ENCODE data around the gene WDPCP.

Gene WDPCP

GRCh38 chr2:63537306-63537705 is 51.0 kb downstream of the WDPCP start:
- Histone ChIP-seq H3K4me1 (ENCODE audit: insufficient read depth, insufficient read length) (no peaks in the 10 kb centered on the region), H3K9ac (ENCODE audit: insufficient read length, low read depth) (no peak overlapping the region), H3K4me3 (ENCODE audit: insufficient read length, low read depth) (no peak overlapping the region), H3K27me3 (ENCODE audit: insufficient read depth, insufficient read length) (no peaks in the 10 kb centered on the region), H3K36me3 (ENCODE audit: insufficient read depth, insufficient read length, low read length) (no peaks in the 10 kb centered on the region), H3K9me3 (ENCODE audit: insufficient read depth, low read length) (no peaks in the 10 kb centered on the region)
- no peak for TF ChIP-seq ZNF274 (IDR thresholded peaks at IDR 0.05; ENCODE audit: low read depth, low read length)
- TF ChIP-seq SUZ12 (IDR thresholded peaks at IDR 0.05; ENCODE audit: extremely low read depth, insufficient read depth, insufficient read length) = no peak
- no peak for TF ChIP-seq YY1 (IDR thresholded peaks at IDR 0.05; ENCODE audit: insufficient read depth, insufficient read length)
- DNase-seq (ENCODE audit: low read depth, low spot score) = no peak

- Histone ChIP-seq H3K9ac (ENCODE audit: insufficient read length, low read depth) (no peak overlapping the region), H3K27me3 (ENCODE audit: insufficient read depth, insufficient read length) (no peaks in the 10 kb centered on the region), H3K4me3 (ENCODE audit: insufficient read length, low read depth) (no peak overlapping the region), H3K4me1 (ENCODE audit: insufficient read depth, insufficient read length) (no peaks in the 10 kb centered on the region), H3K36me3 (ENCODE audit: insufficient read depth, insufficient read length, low read length) (no peaks in the 10 kb centered on the region), H3K9me3 (ENCODE audit: insufficient read depth, low read length) (peaks cover 9% of the 10 kb centered on the region; the same call in 1 of the 2 replicates)
- TF ChIP-seq YY1 (IDR thresholded peaks at IDR 0.05; ENCODE audit: insufficient read depth, insufficient read length) = no peak
- TF ChIP-seq SUZ12 (IDR thresholded peaks at IDR 0.05; ENCODE audit: extremely low read depth, insufficient read depth, insufficient read length) = no peak
- no peak for DNase-seq (ENCODE audit: low read depth, low spot score)
Measured at GRCh38 chr2:63530704-63531279, 57.5 kb downstream of the WDPCP start.

GRCh38 chr2:63525905-63526304 is 62.4 kb downstream of the WDPCP start:
- no peak for DNase-seq (ENCODE audit: low read depth, low spot score)
- Histone ChIP-seq H3K27me3 (ENCODE audit: insufficient read depth, insufficient read length) (no peaks in the 10 kb centered on the region), H3K9me3 (ENCODE audit: insufficient read depth, low read length) (peaks cover 7% of the 10 kb centered on the region; the same call in 1 of the 2 replicates), H3K9ac (ENCODE audit: insufficient read length, low read depth) (no peak overlapping the region), H3K4me3 (ENCODE audit: insufficient read length, low read depth) (no peak overlapping the region), H3K4me1 (ENCODE audit: insufficient read depth, insufficient read length) (no peaks in the 10 kb centered on the region), H3K36me3 (ENCODE audit: insufficient read depth, insufficient read length, low read length) (no peaks in the 10 kb centered on the region)
- TF ChIP-seq YY1 (IDR thresholded peaks at IDR 0.05; ENCODE audit: insufficient read depth, insufficient read length) = no peak
- TF ChIP-seq ZNF274 (IDR thresholded peaks at IDR 0.05; ENCODE audit: low read depth, low read length) = no peak
- TF ChIP-seq SUZ12 (IDR thresholded peaks at IDR 0.05; ENCODE audit: extremely low read depth, insufficient read depth, insufficient read length) = no peak

- H3K36me3 ChIP-seq (ENCODE audit: insufficient read depth, insufficient read length, low read length) = no peaks in the 10 kb centered on the region
- H3K27me3 ChIP-seq (ENCODE audit: insufficient read depth, insufficient read length) = no peaks in the 10 kb centered on the region
- H3K9me3 ChIP-seq (ENCODE audit: insufficient read depth, low read length) = no peaks in the 10 kb centered on the region; the same call in 1 of the 2 replicates
- H3K4me3 ChIP-seq (ENCODE audit: insufficient read length, low read depth) = no peak overlapping the region
- no peak overlapping the region for H3K9ac ChIP-seq (ENCODE audit: insufficient read length, low read depth)
- no peaks in the 10 kb centered on the region for H3K4me1 ChIP-seq (ENCODE audit: insufficient read depth, insufficient read length)
- DNase-seq (ENCODE audit: low read depth, low spot score) = no peak
- no peak for TF ChIP-seq SUZ12 (IDR thresholded peaks at IDR 0.05; ENCODE audit: extremely low read depth, insufficient read depth, insufficient read length)
- no peak for TF ChIP-seq ZNF274 (IDR thresholded peaks at IDR 0.05; ENCODE audit: low read depth, low read length)
- TF ChIP-seq YY1 (IDR thresholded peaks at IDR 0.05; ENCODE audit: insufficient read depth, insufficient read length) = no peak
Measured at GRCh38 chr2:63522950-63523349, 65.3 kb downstream of the WDPCP start.

GRCh38 chr2:63520793-63521192 is 67.5 kb downstream of the WDPCP start:
- Histone ChIP-seq H3K36me3 (ENCODE audit: insufficient read depth, insufficient read length, low read length) (no peaks in the 10 kb centered on the region), H3K4me3 (ENCODE audit: insufficient read length, low read depth) (no peak overlapping the region), H3K9me3 (ENCODE audit: insufficient read depth, low read length) (no peaks in the 10 kb centered on the region; the same call in 1 of the 2 replicates), H3K4me1 (ENCODE audit: insufficient read depth, insufficient read length) (no peaks in the 10 kb centered on the region), H3K27me3 (ENCODE audit: insufficient read depth, insufficient read length) (no peaks in the 10 kb centered on the region), H3K9ac (ENCODE audit: insufficient read length, low read depth) (no peak overlapping the region)
- TF ChIP-seq ZNF274 (IDR thresholded peaks at IDR 0.05; ENCODE audit: low read depth, low read length) (no peak), SUZ12 (IDR thresholded peaks at IDR 0.05; ENCODE audit: extremely low read depth, insufficient read depth, insufficient read length) (no peak), YY1 (IDR thresholded peaks at IDR 0.05; ENCODE audit: insufficient read depth, insufficient read length) (no peak)
- no peak for DNase-seq (ENCODE audit: low read depth, low spot score)

GRCh38 chr2:63514781-63515180 is 73.5 kb downstream of the WDPCP start:
- Histone ChIP-seq H3K4me3 (ENCODE audit: insufficient read length, low read depth) (no peak overlapping the region), H3K9ac (ENCODE audit: insufficient read length, low read depth) (no peak overlapping the region), H3K4me1 (ENCODE audit: insufficient read depth, insufficient read length) (no peaks in the 10 kb centered on the region), H3K9me3 (ENCODE audit: insufficient read depth, low read length) (no peaks in the 10 kb centered on the region), H3K27me3 (ENCODE audit: insufficient read depth, insufficient read length) (no peaks in the 10 kb centered on the region), H3K36me3 (ENCODE audit: insufficient read depth, insufficient read length, low read length) (no peaks in the 10 kb centered on the region)
- DNase-seq (ENCODE audit: low read depth, low spot score) = no peak
- TF ChIP-seq SUZ12 (IDR thresholded peaks at IDR 0.05; ENCODE audit: extremely low read depth, insufficient read depth, insufficient read length) = no peak
- TF ChIP-seq YY1 (IDR thresholded peaks at IDR 0.05; ENCODE audit: insufficient read depth, insufficient read length) = no peak
- no peak for TF ChIP-seq ZNF274 (IDR thresholded peaks at IDR 0.05; ENCODE audit: low read depth, low read length)

GRCh38 chr2:63514237-63514716 is 74.0 kb downstream of the WDPCP start:
- no peaks in the 10 kb centered on the region for H3K4me1 ChIP-seq (ENCODE audit: insufficient read depth, insufficient read length)
- H3K9ac ChIP-seq (ENCODE audit: insufficient read length, low read depth) = no peak overlapping the region
- TF ChIP-seq SUZ12 (IDR thresholded peaks at IDR 0.05; ENCODE audit: extremely low read depth, insufficient read depth, insufficient read length) (no peak), YY1 (IDR thresholded peaks at IDR 0.05; ENCODE audit: insufficient read depth, insufficient read length) (no peak)
- H3K36me3 ChIP-seq (ENCODE audit: insufficient read depth, insufficient read length, low read length) = no peaks in the 10 kb centered on the region
- no peaks in the 10 kb centered on the region for H3K9me3 ChIP-seq (ENCODE audit: insufficient read depth, low read length)
- no peak for DNase-seq (ENCODE audit: low read depth, low spot score)
- H3K4me3 ChIP-seq (ENCODE audit: insufficient read length, low read depth) = no peak overlapping the region
- no peaks in the 10 kb centered on the region for H3K27me3 ChIP-seq (ENCODE audit: insufficient read depth, insufficient read length)
